ENCODE data around the gene CTAGE6.
"Not testable (repeated sequence)": the region's sequence is repeated elsewhere in the genome, so short reads cannot be mapped to it uniquely, and the experiment has no call there.

CTAGE6 gene, protein sequence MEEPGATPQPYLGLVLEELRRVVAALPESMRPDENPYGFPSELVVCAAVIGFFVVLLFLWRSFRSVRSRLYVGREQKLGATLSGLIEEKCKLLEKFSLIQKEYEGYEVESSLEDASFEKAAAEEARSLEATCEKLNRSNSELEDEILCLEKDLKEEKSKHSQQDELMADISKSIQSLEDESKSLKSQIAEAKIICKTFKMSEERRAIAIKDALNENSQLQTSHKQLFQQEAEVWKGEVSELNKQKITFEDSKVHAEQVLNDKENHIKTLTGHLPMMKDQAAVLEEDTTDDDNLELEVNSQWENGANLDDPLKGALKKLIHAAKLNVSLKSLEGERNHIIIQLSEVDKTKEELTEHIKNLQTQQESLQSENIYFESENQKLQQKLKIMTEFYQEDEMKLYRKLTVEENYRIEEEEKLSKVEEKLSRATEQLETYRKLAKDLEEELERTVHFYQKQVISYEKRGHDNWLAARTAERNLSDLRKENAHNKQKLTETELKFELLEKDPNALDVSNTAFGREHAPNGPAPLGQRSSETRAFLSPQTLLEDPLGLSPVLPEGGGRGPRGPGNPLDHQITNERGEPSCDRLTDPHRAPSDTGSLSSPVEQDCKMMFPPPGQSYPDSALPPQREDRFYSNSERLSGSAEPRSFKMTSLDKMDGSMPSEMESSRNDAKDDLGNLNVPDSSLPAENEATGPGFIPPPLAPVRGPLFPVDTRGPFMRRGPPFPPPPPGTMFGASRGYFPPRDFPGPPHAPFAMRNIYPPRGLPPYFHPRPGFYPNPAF

DNA sequence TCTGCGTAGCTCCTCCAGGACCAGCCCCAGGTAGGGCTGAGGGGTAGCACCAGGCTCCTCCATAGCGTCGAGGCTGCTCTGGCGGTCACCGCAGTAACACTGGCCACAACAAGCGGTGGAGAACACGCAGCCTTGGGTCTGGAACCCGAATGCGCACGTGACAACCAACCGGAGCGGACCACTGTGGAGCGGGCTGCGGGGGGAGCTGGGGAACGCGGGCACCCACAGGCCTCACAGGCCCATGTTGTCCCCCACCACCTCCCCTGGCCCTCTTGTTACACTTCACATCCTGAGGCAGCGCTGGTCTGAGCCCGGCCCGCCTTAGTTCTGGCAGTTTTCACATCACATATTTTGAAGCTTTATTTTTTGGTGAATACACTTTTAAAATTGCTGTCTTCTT is at the start of gene CTAGE6:
CTAGE6 (minus strand) TSS at position 101 of the 400 bp plus-strand sequence; CDS start at position 63, 38 bp downstream.
- H3K4me3 ChIP-seq (ENCODE audit: low read depth, low read length); DNase-seq (ENCODE audit: low read depth): not testable (repeated sequence)

DNA sequence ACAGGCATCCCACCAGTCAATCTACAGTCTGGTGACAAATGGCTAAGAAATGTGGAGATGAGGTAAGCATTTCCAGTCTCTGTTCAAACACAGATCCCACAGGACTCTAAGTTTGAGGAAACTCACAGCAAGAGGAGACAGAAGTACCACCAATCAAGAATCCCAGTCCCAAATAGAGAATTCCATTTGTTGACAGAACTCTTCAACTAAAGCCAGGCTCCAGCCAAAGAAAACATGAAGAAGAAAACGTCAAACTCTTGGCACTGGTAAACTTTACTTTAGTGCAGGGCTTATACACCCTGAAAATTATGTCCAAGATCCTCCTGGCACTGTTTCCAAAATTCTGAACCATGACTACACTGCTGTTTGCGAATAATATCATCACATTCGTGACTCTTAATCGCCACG is 49.2 kb upstream of the CTAGE6 start:
- not testable (repeated sequence) for DNase-seq (ENCODE audit: low read depth); H3K4me3 ChIP-seq (ENCODE audit: low read depth, low read length)

DNA sequence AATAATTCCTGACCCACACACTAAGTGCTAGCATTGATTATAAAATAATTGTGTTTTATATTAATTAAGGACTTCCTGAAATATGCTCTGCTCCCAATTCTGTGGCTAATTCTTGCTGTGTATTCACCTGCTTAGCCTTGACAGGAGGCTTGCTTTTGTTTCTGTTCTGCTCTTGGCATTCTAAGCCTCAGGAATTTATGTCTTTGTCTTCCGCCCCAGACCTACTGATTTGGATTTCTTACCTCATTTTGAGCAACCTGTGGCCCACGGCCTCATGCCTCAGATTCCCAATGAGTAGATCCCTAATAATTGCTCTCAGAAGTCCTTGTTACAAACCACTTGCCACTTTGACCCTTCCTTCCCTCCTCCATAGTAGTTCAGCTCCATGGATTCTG is 40.4 kb upstream of the CTAGE6 start:
- not testable (repeated sequence) for DNase-seq (ENCODE audit: low read depth); H3K4me3 ChIP-seq (ENCODE audit: low read depth, low read length)

DNA sequence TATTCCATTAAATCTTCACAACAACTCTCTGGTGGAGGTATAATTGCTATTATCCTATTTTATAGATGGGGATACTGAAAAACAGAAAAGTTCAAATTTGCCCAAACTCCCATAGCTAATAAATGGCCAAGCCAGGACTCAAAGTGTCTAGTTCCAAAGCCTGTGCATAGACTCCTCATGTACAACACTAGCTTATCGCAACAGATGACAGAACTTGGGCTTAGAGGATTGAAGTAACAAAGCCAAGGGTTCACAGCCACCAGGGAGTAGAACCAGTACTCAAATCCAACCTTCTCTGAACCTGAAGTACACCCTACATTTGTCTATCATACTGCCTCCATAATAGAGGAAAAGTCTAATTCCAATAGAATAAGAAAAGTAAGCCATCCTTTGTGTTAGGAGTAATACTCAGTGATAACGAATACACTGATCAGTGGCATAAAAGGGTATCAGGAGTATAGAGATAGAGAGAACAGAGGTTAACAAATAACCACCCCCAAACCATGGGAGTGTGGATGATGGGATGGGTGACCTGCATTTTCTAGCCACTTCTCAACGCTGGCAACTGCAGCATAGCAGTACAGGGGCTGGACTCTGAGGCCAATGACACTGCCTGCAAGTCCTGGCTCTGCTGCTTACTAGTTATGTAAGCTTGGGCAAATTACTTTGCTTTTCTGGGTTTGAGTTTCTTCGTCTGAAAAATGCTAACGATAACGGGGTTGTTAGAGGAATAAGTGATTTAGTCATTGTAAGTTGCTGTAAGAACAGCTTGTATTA is 39.8 kb upstream of the CTAGE6 start:
- DNase-seq (ENCODE audit: low read depth); H3K4me3 ChIP-seq (ENCODE audit: low read depth, low read length): not testable (repeated sequence)

DNA sequence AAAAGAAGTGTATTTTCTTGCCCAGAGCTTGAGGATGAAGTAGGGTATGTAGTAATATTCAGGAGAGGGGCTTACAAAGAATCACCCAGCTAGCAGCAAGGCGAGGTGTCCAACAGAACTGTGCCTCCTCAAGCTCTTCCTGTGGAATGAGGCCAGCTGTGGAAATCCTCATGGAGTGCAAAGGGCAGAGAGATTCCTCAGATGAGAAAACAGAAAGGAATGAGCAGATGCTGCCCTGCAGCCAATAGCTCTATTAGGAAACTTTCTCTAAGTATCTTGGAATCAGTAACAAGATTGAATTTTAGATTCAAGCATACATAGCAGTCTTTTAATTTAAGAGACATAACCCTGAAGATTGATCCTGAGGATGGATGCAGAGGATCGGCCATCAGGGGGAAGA is 38.2 kb upstream of the CTAGE6 start:
- H3K4me3 ChIP-seq (ENCODE audit: low read depth, low read length); DNase-seq (ENCODE audit: low read depth): not testable (repeated sequence)

DNA sequence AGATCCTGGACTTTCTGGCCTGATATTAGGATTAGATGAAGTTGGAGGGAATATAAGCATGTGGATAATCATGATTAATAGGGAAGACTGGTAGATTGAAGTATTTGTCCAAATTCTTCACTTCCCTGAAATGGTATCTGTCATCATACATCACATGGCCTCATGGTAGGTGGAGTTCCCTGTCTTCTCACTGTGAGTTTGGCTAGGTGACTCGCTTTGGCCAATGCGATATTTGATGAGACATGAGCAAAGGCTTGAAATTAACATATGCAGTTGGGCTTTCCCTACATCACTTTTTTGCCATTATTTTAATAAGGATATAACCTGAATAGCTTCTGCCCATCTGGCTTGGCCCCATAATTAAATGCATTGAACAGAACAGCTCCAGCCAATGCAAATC is 35.1 kb upstream of the CTAGE6 start:
- DNase-seq (ENCODE audit: low read depth); H3K4me3 ChIP-seq (ENCODE audit: low read depth, low read length): not testable (repeated sequence)

DNA sequence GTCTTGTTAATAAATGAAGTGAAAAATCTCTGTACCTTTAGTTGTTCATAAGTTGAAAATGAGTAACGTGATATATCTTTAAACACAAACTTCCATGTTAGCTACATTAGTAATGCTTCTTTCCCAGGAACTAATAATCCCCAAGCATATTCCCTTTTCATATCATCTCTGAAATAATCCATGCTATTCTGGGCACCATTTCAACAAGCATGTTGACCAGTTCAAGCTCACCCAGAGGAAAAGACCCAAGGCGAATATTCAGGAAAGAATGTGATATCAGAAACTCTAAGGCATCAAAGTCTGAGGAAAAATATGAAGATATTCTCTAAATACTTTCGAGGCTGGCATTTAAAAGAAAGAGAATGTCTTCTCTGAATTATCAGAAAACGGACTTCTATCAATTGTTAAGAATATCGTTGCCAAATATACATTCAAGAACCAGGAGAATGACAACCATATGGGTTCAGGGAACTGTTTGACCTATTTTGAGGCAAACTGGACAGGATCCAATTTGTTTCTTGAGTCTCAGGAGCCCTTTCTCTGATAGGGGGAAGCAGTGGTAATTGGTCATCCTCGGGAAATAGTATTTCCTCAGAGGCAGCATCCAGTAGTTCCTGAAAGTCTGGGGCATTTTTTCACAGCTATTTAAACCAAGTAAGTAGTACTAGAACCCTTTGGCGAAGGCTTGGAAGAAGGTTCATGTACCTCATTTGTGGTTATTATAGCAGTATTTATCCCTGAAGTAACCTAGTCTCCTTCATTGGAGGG is 28.1 kb upstream of the CTAGE6 start:
- H3K4me3 ChIP-seq (ENCODE audit: low read depth, low read length); DNase-seq (ENCODE audit: low read depth): not testable (repeated sequence)

DNA sequence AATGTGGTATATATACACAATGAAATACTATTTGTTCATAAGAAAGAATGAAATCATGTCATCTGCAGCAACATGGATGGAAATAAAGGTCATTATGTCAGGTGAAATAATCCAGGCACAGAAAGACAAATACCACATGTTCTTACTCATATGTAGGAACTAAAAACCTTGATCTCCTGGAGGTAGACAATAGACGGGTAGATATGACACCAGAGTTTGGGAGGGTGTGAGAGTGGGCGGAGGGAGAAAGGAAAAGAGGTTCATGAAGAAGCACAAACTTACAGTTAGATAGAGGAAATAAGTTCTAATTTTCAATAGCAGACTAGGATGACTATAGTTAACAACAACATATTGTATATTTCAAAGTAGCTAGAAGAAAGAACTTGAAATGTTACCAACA is 22.1 kb upstream of the CTAGE6 start:
- not testable (repeated sequence) for H3K4me3 ChIP-seq (ENCODE audit: low read depth, low read length); DNase-seq (ENCODE audit: low read depth)

DNA sequence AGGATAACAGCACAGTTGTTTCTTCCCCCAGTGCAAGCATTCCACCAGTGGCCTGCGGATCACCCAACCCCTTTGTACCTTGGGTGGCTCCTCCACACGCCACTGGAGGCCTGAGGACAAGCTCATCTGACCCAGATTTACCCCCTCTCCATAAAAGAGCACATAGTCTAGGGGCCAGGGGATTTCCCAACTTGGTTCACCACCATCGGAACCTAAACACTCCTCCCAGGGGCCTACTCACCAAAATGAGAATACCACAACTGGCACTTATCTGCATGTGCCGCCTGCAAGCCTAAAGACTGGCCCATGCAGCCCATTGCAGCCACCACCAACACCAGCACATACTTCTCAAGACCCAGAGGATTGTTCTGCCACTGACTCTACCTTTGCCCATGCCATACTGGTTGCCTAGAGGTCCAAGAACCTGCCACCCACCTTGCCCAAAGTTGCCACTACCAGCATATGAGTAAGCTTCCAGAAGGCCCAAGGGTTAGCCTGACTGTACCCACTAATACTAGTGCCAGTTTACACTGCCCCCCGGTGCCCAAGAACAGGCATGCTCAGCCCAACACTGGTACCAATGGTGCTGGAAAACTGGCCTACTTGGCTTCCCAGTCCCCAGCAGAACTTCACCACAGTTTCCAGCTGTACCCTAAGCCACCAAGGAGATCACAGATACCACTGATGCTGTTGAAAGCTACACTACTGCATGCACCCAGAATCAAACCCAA is 15.4 kb upstream of the CTAGE6 start:
- DNase-seq (ENCODE audit: low read depth): not testable (repeated sequence)

DNA sequence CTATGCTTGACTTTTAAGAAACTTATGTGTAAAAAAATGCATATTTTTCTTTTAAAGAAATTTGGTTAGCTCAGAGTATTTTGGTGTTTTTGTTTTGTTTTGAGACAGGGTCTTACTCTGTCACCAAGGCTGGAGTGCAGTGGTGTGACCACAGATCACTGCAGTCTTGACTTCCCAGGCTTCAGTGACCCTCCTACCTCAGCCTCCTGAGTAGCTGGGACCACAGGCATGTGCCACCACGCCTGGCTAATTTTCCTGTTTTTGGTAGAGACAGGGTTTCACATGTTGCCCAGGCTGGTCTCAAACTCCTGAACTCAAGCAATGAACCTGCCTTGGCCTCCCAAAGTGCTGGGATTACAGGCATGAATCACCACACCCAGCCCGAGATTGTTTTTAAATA is 10.0 kb upstream of the CTAGE6 start:
- not testable (repeated sequence) for DNase-seq (ENCODE audit: low read depth); H3K4me3 ChIP-seq (ENCODE audit: low read depth, low read length)

More for the DNA sequence above, 15.4 kb upstream of the CTAGE6 start:
- not testable (repeated sequence) for H3K4me3 ChIP-seq (ENCODE audit: low read depth, low read length)

DNA sequence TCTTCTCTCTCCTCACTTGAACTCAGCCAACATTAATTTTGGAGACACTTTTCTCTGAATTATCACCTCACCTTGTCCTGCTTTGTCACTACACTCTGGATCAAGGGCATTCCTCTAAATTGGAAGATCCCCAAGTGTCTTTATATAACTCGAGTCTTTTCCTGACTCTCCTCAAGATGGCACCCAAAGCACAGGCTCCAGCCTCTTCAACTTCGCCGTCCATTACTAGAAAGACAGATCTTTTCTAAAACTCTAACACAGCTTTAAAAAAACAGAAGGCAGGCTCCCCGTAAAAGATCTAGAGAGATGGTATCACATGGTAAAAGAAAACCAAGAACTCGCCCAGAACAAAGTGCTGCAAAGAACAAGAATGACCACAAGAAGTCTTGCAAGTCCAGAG is 8.2 kb upstream of the CTAGE6 start:
- H3K4me3 ChIP-seq (ENCODE audit: low read depth, low read length); DNase-seq (ENCODE audit: low read depth): not testable (repeated sequence)

DNA sequence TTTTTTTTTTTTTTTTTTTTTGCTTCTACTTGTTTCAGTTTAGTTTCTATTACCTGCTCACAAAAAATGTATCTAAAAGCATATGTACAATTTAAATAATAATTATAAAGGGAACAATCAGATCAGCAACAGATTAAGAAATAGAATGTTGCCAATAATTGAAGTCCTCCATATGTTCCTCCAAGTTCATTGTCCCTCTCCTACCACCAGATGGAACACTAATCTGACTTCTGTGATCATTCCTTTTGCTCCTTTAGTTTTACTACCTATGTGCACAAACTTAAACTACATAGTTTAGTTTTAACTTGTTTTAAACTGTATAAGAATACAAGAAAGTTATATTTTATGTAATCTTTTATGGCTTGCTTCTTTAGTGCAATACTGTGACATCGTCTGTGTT is 5.6 kb upstream of the CTAGE6 start:
- H3K4me3 ChIP-seq (ENCODE audit: low read depth, low read length); DNase-seq (ENCODE audit: low read depth): not testable (repeated sequence)

DNA sequence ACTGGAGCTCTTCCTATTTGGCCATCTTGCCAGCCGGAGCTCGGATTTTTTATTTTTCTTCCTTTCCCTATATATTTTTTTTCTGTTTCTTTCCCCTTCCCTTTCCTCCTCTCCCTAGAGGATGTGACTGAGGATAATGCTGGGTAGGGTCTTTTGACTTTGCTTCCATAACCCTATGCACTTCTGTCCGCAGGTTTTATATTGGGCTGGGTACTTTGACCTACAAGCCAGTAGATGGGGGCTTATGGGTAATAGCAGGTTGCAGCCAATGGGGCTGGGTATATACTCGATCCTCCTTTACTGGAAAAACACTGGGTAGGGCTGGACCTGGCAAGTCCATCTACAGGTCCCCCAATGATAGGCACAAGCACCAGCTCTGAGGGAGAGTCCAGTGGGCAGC is 12.2 kb downstream of the CTAGE6 start:
- not testable (repeated sequence) for H3K4me3 ChIP-seq (ENCODE audit: low read depth, low read length); DNase-seq (ENCODE audit: low read depth)

Data from GM12864 (cell line).